K562 (cell line): Measurements from ENCODE around the gene ACOX1. TPM values are rescaled to one million over a fixed set of nuclear protein-coding genes. Genes with fewer than 3 reads are reported as not detected.
A peak's percentile ranks its signal among the peaks of the same experiment; 100 is the strongest.

Experiments used
- HDGF ChIP-seq: fragments of 450-650 bp; IDR thresholded peaks from 2 replicates; pipeline ENCODE4 v1.6.1; 2016
- LARP7 ChIP-seq: fragments of 450-650 bp; IDR thresholded peaks from 2 replicates; pipeline ENCODE4 v1.6.1; 2016
- MYC ChIP-seq, 2 experiments: fragments of 250-450 bp in 1 of 2; sonication (Bioruptor Pico) in 1 of 2; IDR thresholded peaks; 2 replicates each; pipeline versions ENCODE4 v1.5.1 to v1.6.1; 2012 to 2021; ENCODE audit warnings: low read depth in 2 of 2, borderline replicate concordance in 1 of 2, improper control_type of control experiment in 1 of 2, low read length in 1 of 2, mild to moderate bottlenecking in 1 of 2, moderate library complexity in 1 of 2
- NCOA4 ChIP-seq: fragments of 450-650 bp; IDR thresholded peaks from 2 replicates; pipeline ENCODE4 v1.6.1; 2018; ENCODE audit warnings: mild to moderate bottlenecking; ENCODE audit not compliant: partially characterized antibody
- NONO ChIP-seq, 2 experiments: fragments of 200-400 bp in 1 of 2; fragments of 450-650 bp in 1 of 2; formaldehyde crosslinking in 1 of 2; IDR thresholded peaks; 2 replicates each; pipeline ENCODE4 v1.6.1; 2017; ENCODE audit warnings: low read depth in 2 of 2, mild to moderate bottlenecking in 2 of 2, moderate library complexity in 2 of 2, low read length in 1 of 2
- OTX1 ChIP-seq: fragments of 450-650 bp; formaldehyde crosslinking; IDR thresholded peaks from 2 replicates; pipeline ENCODE4 v1.4.0; 2022; ENCODE audit warnings: mild to moderate bottlenecking
- POLR3A ChIP-seq: IDR thresholded peaks from 2 replicates; pipeline ENCODE4 v1.6.1; 2011; ENCODE audit warnings: borderline replicate concordance, mild to moderate bottlenecking, moderate library complexity; ENCODE audit not compliant: insufficient read length, insufficient read depth; ENCODE audit errors: extremely low read depth
- SIRT6 ChIP-seq: IDR thresholded peaks from one replicate; pipeline ENCODE4 v1.6.1; 2012; ENCODE audit warnings: low read depth, mild to moderate bottlenecking, control low read depth, inconsistent platforms, low read length, moderate library complexity
- ZFX ChIP-seq: sonication (generic); formaldehyde crosslinking; IDR thresholded peaks from 2 replicates; pipeline ENCODE4 v1.8.0; 2022; ENCODE audit warnings: mild to moderate bottlenecking, missing genetic modification reagents, moderate library complexity
- ZNF384 ChIP-seq: IDR thresholded peaks from 2 replicates; pipeline ENCODE4 v1.6.1; 2012; ENCODE audit warnings: low read depth, low read length, improper control_type of control experiment
- ZNF57 ChIP-seq: fragments of 450-650 bp; formaldehyde crosslinking; IDR thresholded peaks from 2 replicates; pipeline ENCODE4 v1.4.0; 2020; ENCODE audit warnings: mild to moderate bottlenecking, moderate library complexity
- polyA plus RNA-seq, 8 experiments: library from polyadenylated mRNA; depleted of rRNA in 4 of 8; stranded (reverse) in 5 of 8; unstranded in 3 of 8; fragments of >200 nt; fragmentation: Nextera tagmentation in 2 of 8; fragmentation: Illumina TruSeq in 1 of 8; extraction: Ambion mirVana in 2 of 8; extraction: Trizol in 1 of 8; gene quantifications; 2 replicates each; pipeline versions ENCODE4 v1.2.1 to v1.2.3, GENCODE V29; 2011 to 2014; ENCODE audit warnings: inconsistent platforms in 1 of 8, missing spikeins in 1 of 8
- total RNA-seq, 7 experiments: library from RNA; depleted of rRNA in 6 of 7; stranded (reverse); fragments of >200 nt in 6 of 7; fragmentation: Illumina TruSeq in 2 of 7; extraction: Trizol in 2 of 7; gene quantifications; 2 replicates each; pipeline versions ENCODE4 v1.2.1 to v1.2.3, GENCODE V29; 2011 to 2021; ENCODE audit warnings: low replicate concordance in 1 of 7
- TF ChIP-seq, protein P1 (sequence below): sonication (generic); formaldehyde crosslinking; IDR thresholded peaks from 2 replicates; pipeline ENCODE4 v1.8.0; 2022; ENCODE audit warnings: mild to moderate bottlenecking, low read depth, missing genetic modification reagents
- TF ChIP-seq, protein P2 (sequence below): fragments of 200-800 bp; sonication (Bioruptor generic); IDR thresholded peaks from 2 replicates; pipeline ENCODE4 v1.6.1; 2017; ENCODE audit warnings: missing genetic modification characterization, missing compliant biosample characterization
- TF ChIP-seq, protein P3 (sequence below), 3 experiments: fragments of 200-800 bp in 1 of 3; sonication (Bioruptor generic) in 1 of 3; sonication (generic) in 1 of 3; formaldehyde crosslinking in 1 of 3; IDR thresholded peaks; 2 replicates each; pipeline versions ENCODE4 v1.6.1 to v1.8.0; 2016 to 2022; ENCODE audit warnings: mild to moderate bottlenecking in 2 of 3, missing compliant biosample characterization in 2 of 3, missing genetic modification characterization in 2 of 3, missing genetic modification reagents in 1 of 3
- TF ChIP-seq, protein P4 (sequence below): sonication (generic); formaldehyde crosslinking; IDR thresholded peaks from 2 replicates; pipeline ENCODE4 v1.9.0; 2022; ENCODE audit warnings: mild to moderate bottlenecking, missing genetic modification reagents
- TF ChIP-seq, protein P5 (sequence below): fragments of 250-450 bp; sonication (Bioruptor Pico); IDR thresholded peaks from 2 replicates; pipeline ENCODE4 v1.4.0; 2020

ACOX1 gene
- total and polyA plus RNA-seq, 9 of the 15 experiments (the other 6 are each of a cell fraction or from before 2014, with no cell fraction given): 7.8 to 24.1 (median 14.5) TPM

DNA sequence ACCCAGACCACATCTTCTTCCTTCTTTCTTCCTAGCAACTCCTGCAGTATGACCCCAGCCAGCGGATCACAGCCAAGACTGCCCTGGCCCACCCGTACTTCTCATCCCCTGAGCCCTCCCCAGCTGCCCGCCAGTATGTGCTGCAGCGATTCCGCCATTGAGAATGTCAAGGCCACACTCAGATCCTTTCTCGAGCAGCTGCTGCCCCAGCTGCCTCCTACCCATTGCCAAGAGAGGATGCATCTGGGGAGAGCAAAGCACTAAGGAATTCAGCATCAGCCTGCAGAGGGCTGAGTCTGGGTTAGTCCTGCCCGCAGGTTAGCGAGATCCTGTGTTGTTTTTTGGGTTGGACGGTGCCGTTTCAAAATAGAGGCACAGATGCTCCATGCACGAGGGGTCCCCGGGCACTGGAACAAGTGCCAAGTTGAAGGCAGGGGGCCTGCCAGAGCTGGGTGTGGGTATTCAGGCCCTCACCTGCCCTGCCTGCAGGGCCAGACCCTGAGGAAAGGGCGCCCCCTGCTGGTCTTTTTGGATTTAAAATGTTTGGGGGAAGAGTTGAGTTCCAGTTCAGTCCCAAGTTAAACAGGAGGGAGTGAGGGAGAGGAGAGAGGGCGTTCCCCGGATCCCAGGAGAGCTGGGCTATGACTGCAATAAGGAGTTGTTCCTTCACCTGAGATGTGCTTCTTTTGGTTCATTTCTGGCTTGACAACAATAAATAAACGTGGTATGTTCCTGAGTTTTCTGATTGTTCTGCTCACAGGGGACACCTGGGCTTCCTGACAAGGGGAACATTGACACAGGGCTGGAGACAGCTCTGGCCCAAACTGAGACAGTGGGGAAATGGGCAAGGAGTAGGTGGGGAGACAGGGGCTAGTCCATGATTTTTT lies 26.5 kb upstream of the ACOX1 start (continued):
- TF ChIP-seq, protein P1, sequence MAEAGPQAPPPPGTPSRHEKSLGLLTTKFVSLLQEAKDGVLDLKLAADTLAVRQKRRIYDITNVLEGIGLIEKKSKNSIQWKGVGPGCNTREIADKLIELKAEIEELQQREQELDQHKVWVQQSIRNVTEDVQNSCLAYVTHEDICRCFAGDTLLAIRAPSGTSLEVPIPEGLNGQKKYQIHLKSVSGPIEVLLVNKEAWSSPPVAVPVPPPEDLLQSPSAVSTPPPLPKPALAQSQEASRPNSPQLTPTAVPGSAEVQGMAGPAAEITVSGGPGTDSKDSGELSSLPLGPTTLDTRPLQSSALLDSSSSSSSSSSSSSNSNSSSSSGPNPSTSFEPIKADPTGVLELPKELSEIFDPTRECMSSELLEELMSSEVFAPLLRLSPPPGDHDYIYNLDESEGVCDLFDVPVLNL (CRISPR knock-in tag): no peak
- no peak for TF ChIP-seq NCOA4
- TF ChIP-seq MYC (IDR thresholded peaks at IDR 0.05; ENCODE audit: low read depth, low read length): peak; percentile 28; the same call in 1 of the 2 replicates
- TF ChIP-seq MYC (CRISPR knock-in tag; IDR thresholded peaks at IDR 0.05; ENCODE audit: borderline replicate concordance, low read depth): no peak
- peak; percentile 31; the same call in 1 of the 2 replicates for TF ChIP-seq ZFX (CRISPR knock-in tag)
- no peak for TF ChIP-seq OTX1
- TF ChIP-seq NONO (IDR thresholded peaks at IDR 0.05; ENCODE audit: low read depth in 2 of 2, low read length in 1 of 2): no peak
- TF ChIP-seq ZNF57 (CRISPR knock-in tag): no peak
- no peak for TF ChIP-seq POLR3A
- no peak for TF ChIP-seq LARP7
- TF ChIP-seq HDGF: no peak
- TF ChIP-seq SIRT6: no peak
- TF ChIP-seq, protein P2, sequence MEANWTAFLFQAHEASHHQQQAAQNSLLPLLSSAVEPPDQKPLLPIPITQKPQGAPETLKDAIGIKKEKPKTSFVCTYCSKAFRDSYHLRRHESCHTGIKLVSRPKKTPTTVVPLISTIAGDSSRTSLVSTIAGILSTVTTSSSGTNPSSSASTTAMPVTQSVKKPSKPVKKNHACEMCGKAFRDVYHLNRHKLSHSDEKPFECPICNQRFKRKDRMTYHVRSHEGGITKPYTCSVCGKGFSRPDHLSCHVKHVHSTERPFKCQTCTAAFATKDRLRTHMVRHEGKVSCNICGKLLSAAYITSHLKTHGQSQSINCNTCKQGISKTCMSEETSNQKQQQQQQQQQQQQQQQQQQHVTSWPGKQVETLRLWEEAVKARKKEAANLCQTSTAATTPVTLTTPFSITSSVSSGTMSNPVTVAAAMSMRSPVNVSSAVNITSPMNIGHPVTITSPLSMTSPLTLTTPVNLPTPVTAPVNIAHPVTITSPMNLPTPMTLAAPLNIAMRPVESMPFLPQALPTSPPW (CRISPR knock-in tag): peak; percentile 40; the same call in 1 of the 2 replicates
- TF ChIP-seq, protein P3, sequence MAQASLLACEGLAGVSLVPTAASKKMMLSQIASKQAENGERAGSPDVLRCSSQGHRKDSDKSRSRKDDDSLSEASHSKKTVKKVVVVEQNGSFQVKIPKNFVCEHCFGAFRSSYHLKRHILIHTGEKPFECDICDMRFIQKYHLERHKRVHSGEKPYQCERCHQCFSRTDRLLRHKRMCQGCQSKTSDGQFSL (CRISPR knock-in tag; IDR thresholded peaks at IDR 0.05): no peak
- TF ChIP-seq, protein P3 (tag; IDR thresholded peaks at IDR 0.05): no peak
- no peak for TF ChIP-seq ZNF384
- TF ChIP-seq, protein P4, sequence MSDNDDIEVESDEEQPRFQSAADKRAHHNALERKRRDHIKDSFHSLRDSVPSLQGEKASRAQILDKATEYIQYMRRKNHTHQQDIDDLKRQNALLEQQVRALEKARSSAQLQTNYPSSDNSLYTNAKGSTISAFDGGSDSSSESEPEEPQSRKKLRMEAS: no peak
- TF ChIP-seq, protein P5, sequence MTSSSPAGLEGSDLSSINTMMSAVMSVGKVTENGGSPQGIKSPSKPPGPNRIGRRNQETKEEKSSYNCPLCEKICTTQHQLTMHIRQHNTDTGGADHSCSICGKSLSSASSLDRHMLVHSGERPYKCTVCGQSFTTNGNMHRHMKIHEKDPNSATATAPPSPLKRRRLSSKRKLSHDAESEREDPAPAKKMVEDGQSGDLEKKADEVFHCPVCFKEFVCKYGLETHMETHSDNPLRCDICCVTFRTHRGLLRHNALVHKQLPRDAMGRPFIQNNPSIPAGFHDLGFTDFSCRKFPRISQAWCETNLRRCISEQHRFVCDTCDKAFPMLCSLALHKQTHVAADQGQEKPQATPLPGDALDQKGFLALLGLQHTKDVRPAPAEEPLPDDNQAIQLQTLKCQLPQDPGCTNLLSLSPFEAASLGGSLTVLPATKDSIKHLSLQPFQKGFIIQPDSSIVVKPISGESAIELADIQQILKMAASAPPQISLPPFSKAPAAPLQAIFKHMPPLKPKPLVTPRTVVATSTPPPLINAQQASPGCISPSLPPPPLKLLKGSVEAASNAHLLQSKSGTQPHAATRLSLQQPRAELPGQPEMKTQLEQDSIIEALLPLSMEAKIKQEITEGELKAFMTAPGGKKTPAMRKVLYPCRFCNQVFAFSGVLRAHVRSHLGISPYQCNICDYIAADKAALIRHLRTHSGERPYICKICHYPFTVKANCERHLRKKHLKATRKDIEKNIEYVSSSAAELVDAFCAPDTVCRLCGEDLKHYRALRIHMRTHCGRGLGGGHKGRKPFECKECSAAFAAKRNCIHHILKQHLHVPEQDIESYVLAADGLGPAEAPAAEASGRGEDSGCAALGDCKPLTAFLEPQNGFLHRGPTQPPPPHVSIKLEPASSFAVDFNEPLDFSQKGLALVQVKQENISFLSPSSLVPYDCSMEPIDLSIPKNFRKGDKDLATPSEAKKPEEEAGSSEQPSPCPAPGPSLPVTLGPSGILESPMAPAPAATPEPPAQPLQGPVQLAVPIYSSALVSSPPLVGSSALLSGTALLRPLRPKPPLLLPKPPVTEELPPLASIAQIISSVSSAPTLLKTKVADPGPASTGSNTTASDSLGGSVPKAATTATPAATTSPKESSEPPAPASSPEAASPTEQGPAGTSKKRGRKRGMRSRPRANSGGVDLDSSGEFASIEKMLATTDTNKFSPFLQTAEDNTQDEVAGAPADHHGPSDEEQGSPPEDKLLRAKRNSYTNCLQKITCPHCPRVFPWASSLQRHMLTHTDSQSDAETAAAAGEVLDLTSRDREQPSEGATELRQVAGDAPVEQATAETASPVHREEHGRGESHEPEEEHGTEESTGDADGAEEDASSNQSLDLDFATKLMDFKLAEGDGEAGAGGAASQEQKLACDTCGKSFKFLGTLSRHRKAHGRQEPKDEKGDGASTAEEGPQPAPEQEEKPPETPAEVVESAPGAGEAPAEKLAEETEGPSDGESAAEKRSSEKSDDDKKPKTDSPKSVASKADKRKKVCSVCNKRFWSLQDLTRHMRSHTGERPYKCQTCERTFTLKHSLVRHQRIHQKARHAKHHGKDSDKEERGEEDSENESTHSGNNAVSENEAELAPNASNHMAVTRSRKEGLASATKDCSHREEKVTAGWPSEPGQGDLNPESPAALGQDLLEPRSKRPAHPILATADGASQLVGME (CRISPR knock-in tag): no peak
